ENCODE data around the gene ADAMTS9. TPM values are rescaled to one million over a fixed set of nuclear protein-coding genes. Genes with fewer than 3 reads are reported as not detected.

ADAMTS9 gene
- total RNA-seq, 1 donor from 2014 or later = not detected

- intact Hi-C loops (cut with micrococcal nuclease) = no loop called here
- DNase-seq (no peak), ATAC-seq (ENCODE audit: low read depth) (no peak)
- no peak overlapping the region for H3K27ac Mint-ChIP-seq
- ChIA-PET POLR2A (no interaction called here), CTCF (no interaction called here)
- no peaks in the 10 kb centered on the region for H3K9me3 Mint-ChIP-seq
- no peaks in the 10 kb centered on the region for H3K4me1 Mint-ChIP-seq
- H3K4me3 Mint-ChIP-seq = no peak overlapping the region
- H3K36me3 Mint-ChIP-seq (ENCODE audit: low read depth) = no peaks in the 10 kb centered on the region
- no peaks in the 10 kb centered on the region for H3K27me3 Mint-ChIP-seq
- TF ChIP-seq, protein P1, sequence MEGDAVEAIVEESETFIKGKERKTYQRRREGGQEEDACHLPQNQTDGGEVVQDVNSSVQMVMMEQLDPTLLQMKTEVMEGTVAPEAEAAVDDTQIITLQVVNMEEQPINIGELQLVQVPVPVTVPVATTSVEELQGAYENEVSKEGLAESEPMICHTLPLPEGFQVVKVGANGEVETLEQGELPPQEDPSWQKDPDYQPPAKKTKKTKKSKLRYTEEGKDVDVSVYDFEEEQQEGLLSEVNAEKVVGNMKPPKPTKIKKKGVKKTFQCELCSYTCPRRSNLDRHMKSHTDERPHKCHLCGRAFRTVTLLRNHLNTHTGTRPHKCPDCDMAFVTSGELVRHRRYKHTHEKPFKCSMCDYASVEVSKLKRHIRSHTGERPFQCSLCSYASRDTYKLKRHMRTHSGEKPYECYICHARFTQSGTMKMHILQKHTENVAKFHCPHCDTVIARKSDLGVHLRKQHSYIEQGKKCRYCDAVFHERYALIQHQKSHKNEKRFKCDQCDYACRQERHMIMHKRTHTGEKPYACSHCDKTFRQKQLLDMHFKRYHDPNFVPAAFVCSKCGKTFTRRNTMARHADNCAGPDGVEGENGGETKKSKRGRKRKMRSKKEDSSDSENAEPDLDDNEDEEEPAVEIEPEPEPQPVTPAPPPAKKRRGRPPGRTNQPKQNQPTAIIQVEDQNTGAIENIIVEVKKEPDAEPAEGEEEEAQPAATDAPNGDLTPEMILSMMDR (IDR thresholded peaks at IDR 0.05) = no peak
Observed at GRCh38 chr3:64638981-64639481, 48.8 kb downstream of the ADAMTS9 start.

DNA sequence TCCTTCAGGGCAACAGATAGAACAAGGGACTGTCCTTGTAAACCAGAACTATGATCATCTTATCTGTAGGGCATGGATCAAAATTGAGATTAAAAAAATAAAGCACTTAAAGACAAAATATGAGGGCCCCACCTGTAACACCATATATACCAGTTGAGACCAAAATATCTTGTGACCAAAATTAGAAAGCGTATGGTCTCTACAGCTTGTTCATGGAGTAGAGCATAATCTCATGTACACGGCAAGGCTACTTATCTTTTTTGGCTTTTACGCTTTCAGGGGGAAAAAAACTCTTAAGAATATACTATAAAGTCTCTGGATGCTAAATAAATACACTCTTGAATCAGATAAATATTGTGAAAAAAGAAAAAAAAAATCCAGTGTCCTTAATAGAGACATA is 49.3 kb downstream of the ADAMTS9 start:
- no peaks in the 10 kb centered on the region for H3K36me3 Mint-ChIP-seq (ENCODE audit: low read depth)
- no peak overlapping the region for H3K27ac Mint-ChIP-seq
- DNase-seq (no peak), ATAC-seq (ENCODE audit: low read depth) (no peak)
- no peak overlapping the region for H3K4me3 Mint-ChIP-seq
- no peaks in the 10 kb centered on the region for H3K27me3 Mint-ChIP-seq
- POLR2A ChIA-PET = no interaction called here
- H3K9me3 Mint-ChIP-seq = no peaks in the 10 kb centered on the region
- intact Hi-C loops (cut with micrococcal nuclease) = no loop called here
- H3K4me1 Mint-ChIP-seq = no peaks in the 10 kb centered on the region
- CTCF ChIA-PET = no interaction called here
- TF ChIP-seq, protein P1 (IDR thresholded peaks at IDR 0.05) = no peak

DNA sequence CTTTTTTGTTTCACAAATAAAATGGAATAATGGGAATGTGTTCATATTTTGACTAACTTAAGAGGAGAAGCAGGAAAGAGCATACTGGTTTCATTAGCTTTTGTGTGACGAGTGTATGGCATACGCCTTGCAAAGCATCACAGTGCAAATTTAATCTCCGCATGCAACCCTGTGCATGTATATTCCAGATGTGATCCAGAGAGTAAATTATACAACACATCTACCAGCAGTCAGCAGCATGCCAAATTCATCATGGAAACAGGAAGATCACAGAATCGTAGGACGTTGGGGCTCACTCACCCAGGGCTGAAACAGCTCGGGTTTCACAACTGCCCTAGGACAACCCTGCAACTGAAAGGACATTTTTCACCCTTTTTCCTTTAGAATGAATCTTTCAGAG is 53.4 kb downstream of the ADAMTS9 start:
- Mint-ChIP-seq H3K36me3 (ENCODE audit: low read depth) (no peaks in the 10 kb centered on the region), H3K4me1 (no peaks in the 10 kb centered on the region), H3K4me3 (no peak overlapping the region), H3K27ac (no peak overlapping the region), H3K9me3 (no peaks in the 10 kb centered on the region), H3K27me3 (no peaks in the 10 kb centered on the region)
- intact Hi-C loops (cut with micrococcal nuclease) = no loop called here
- no peak for ATAC-seq (ENCODE audit: low read depth)
- ChIA-PET POLR2A (no interaction called here), CTCF (no interaction called here)
- TF ChIP-seq, protein P1 (IDR thresholded peaks at IDR 0.05) = no peak
- DNase-seq = no peak

DNA sequence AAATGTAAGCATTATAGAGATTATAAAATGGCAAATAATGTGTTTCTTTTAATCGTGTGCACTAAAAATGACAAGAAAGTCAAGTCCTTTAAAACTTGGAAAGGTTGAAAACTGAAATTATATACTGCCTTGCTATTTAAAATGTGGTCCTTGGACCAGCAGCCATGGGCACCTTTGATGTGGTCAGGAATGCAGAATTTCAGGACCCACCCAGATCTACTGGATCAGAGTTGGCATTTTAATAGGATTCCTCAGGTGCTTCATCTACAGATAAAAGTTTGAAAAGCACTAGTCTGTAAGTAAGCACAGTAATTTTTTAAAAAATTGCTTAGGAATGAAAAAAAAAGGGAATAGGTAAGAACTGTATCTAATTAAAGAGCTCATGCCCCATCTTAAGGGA is 55.8 kb downstream of the ADAMTS9 start:
- Mint-ChIP-seq H3K4me1 (no peaks in the 10 kb centered on the region), H3K27me3 (no peaks in the 10 kb centered on the region), H3K4me3 (no peak overlapping the region), H3K27ac (no peak overlapping the region), H3K9me3 (no peaks in the 10 kb centered on the region), H3K36me3 (ENCODE audit: low read depth) (no peaks in the 10 kb centered on the region)
- POLR2A ChIA-PET = no interaction called here
- ATAC-seq (ENCODE audit: low read depth) (no peak), DNase-seq (no peak)
- TF ChIP-seq, protein P1 (IDR thresholded peaks at IDR 0.05) = no peak
- CTCF ChIA-PET = no interaction called here
- intact Hi-C loops (cut with micrococcal nuclease) = no loop called here

DNA sequence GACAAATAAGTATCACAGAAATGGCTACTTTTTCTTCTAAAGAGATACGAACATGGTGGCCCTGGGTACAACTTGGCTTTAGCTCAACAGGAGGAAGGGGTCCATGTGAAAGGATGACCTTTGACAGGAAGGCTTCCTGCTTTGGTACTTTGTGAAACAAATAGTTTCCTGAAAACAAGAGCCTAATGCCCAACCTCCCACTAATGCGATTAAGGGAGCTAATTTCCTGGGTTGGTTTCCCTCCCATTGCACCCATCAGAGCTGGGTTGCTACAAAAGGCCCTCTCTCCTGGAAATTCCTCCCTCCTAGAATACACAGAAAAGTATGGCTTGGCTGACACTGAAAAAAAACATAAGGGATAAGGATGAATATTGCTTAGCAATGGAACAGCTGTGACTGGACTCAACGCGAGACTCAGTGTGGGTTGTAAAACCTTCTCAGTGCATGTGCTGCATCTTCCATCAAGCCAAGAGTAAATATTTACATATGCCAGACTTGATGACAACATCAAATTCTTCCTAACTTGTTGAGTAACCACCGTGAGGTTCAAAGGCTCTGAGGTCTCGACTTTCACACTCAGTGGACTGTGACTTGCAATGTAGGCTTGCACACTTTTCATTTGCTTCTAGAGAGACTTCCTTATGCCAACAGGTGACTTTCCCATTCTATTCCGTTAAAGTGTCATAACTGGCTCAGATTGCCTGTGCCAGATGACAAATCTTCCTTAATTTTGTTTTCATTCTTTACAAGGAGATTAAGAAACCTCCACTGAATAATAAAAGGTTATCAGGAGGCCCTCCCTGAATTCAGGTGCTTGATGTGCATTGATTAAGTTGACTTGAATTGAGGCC is 60.1 kb downstream of the ADAMTS9 start:
- H3K4me1 Mint-ChIP-seq = no peaks in the 10 kb centered on the region
- no peaks in the 10 kb centered on the region for H3K36me3 Mint-ChIP-seq (ENCODE audit: low read depth)
- H3K27me3 Mint-ChIP-seq = no peaks in the 10 kb centered on the region
- ChIA-PET CTCF (no interaction called here), POLR2A (no interaction called here)
- intact Hi-C loops (cut with micrococcal nuclease) = no loop called here
- ATAC-seq (ENCODE audit: low read depth) (no peak), DNase-seq (no peak)
- TF ChIP-seq, protein P1 (IDR thresholded peaks at IDR 0.05) = no peak
- no peak overlapping the region for H3K4me3 Mint-ChIP-seq
- no peaks in the 10 kb centered on the region for H3K9me3 Mint-ChIP-seq
- H3K27ac Mint-ChIP-seq = no peak overlapping the region
